CD4-positive, alpha-beta T cell treated with Interleukin-6 at 100 ng/mL for 8 hours (primary cell): ENCODE data around the gene LHX6.
A peak's percentile ranks its signal among the peaks of the same experiment; 100 is the strongest.

Experiments
- DNase-seq: peaks from one replicate; pipeline ENCODE4 v3.0.0-alpha.2; 2020; ENCODE audit warnings: mixed read lengths, low spot score

Gene LHX6

DNA sequence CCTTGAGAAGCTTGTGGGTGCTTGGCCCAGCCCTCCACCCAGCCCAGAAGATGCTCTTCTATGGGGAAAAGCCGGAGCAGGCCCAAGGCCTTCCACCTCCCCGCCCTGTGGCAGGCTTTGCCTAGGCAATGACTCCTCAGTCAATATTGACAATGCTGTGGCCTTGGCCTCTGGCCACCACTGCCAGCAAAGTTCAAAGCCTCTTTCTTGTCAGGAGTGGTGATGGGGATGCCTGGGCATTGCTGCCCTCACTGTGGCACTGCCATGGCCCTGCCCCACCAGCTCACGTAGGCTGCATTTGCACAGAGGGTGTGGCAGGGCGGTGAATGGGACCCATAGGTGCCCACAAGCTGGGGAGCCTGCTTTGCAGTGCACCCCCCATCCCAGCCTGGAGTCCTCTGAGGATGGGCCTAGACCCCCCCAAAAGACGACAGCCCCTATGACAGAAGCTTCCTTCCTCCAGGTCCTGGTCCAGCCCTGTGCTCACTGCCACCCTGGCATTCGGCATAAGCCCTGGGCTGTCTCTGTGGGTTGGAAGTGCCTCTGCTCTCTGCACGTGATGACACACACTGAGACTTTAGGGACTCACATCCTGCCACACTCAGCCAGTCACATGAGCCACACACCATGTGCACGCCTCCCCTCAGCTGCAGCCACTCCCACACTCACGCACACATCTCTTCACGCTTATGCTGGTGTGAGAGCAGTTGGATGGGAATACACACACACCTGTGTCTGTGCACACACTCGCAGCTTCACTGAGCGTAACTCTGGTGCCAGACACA lies 38.0 kb downstream of the LHX6 start:
- DNase-seq, result no peak

DNA sequence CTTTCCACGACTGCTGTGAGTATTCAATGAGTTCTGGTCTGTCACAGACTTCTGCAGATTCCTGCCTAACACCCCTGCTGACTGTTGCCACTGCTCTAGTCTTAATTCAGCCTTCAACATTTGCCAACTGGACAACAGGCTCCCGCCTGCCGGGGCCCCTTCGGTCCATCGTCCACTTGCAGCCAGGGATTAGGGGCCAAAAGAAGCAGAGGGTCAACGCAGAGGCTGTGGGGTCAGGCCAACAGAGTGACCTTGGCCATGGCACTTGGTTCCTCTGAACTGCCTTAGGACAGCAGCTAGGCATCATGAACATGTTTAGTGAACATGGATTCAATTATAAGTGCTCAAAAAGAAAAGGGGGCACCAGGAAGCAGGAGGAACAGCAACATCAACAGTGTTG lies 40.4 kb downstream of the LHX6 start:
- DNase-seq, result no peak

DNA sequence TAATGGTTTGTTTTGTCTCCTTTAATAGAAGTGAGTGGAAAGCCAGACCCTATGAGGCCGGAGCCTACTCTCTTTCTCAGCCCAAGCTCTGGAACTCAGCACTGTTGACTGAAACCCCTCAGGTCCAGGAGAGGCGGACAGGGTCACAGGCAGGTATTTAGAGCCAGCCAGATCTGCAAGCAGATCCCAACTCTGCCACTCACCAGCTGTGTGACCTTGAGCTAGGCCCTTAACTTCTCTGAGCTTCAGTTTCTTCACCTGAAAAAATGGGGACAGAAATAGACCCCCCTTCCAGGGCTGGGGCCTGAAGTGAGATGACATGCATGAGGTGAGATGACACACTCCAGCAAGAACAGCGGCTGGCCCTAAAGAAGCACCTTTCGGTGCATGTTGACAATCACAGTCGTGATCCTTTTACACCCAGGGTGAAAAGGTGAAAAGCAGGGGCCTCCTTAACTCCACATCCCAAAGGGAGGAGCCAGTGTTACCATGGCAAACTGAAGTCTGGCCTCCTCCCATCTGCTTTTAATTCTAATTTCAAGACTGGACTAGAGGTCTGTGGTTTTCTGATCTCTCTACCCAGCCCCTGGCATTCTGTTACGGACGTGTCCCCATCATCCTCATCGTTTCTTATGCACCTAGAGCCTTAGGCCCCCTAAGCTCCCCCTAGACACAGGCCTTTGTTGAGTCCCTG lies 41.8 kb downstream of the LHX6 start:
- DNase-seq, result no peak

DNA sequence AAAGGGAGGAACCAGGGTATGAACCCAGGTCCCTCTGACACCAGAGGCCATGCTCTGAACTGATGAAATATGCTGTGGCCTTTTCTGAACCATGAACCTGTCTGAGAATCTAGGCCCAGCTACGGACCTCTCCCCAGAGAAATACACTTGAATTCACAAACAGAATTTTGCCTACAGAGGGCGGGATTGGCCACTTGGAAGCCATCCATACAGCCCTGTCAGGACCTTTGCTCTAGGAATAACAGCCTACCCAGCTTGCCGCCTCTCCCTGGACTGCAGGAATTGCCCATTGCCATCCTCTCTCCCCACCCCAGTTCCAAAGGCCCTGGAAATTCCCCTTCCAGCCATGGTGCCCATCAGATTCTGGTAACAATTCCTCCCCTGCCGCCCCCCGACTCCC lies 42.5 kb downstream of the LHX6 start:
- no peak for DNase-seq

DNA sequence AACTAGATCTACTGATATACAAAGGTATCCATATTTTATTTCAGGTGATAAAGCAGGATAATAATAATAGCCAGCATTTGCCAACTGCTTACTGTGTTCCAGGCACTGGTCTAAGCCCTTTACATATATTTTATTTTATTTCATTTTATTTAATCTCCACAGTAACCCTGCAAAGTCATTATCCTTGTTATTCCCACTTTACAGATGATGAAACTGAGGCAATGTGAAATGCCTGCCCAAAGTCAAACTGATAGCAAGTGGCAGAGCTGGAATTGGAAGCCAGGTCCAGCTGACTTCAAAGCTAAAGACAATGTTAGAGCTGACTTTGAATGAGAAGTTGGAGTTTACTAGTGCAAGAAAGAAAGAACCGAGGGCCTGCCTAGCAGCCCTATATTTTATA lies 44.2 kb downstream of the LHX6 start:
- DNase-seq, result no peak

DNA sequence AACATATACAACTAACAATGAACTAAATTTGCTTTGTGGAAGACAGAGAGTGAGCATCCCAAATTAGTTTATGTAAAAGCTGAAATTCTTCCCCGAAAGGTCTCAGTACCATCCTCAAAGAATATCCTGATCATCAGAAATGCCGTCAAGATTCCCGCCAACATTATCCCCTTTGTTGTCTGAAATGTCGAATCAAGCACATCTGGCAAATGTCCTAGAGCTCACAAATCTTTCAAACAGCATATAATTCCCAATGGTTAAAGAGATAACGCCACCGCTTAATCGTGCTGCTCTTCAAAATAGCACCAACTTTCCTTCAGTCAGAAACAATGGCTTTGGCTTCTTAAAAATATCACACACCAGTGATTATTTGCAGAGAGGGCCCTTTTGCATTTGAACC lies 45.3 kb downstream of the LHX6 start:
- DNase-seq, result no peak

DNA sequence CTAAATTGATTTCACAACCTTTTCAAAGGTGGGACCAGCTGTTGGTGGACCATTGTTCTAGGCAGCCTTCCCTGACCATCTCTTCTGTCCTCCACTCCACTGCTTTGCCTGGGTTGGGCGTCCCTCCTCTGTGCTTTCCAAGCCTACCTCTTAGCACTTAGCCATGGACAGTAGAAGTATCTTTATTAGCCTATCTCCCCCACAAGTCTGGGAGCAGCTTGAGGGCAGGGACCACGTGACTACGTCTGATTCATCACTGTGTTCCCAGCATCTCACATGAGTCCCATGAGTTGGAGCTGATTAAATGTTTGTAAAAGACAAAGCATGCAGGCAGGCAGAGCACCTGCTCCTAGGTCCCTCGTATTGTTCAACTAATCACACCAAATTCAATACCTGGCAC lies 48.1 kb downstream of the LHX6 start:
- no peak for DNase-seq

DNA sequence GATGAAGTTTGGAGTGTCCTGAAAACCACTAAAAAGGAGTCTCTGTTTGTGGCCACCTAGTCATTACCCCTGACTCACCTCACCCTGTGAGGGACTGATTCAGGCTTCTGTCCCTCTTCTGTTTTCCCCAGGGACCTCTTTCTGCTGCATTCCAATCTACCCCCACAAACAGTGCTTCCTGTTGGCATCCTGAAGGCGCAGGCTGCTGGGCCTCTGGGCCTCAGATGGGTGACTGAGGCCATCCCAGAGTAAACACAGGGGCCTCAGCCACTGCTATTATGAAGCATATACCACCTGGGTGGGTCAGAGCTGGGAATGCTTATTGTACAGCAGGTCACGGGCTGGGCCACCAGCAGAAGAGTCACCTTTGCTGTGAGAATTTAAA lies 49.1 kb downstream of the LHX6 start:
- DNase-seq, result no peak

DNA sequence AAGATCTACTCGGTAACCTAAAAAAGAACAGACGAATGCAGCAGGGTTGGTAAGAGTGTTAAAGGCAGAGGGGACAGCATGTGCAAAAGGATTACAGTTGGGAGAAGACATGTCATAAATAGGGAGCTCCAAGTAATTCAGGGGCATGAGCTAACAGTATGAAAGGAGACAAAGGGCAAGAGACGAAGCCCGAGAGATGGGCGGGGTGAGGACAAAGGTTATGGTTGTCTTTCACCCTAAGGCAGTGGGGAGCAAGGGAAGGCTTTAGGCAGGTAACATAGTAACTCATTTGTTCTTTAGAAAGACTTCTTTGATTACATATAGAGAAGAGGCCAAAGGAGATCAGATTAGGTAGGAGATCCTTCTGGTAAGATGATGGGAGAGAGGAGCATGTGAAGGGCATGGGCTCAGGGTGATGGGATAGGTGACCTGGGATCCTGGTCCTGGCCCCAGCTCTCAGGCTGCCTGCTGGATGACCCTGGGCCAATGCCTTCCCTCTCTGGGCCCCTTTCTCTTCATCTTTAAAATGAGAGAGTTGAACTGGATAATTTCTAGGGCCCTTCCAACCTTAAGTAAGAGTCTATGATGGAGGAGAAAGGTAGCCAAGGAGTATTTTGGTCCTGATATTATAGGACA lies 49.6 kb downstream of the LHX6 start:
- no peak for DNase-seq

DNA sequence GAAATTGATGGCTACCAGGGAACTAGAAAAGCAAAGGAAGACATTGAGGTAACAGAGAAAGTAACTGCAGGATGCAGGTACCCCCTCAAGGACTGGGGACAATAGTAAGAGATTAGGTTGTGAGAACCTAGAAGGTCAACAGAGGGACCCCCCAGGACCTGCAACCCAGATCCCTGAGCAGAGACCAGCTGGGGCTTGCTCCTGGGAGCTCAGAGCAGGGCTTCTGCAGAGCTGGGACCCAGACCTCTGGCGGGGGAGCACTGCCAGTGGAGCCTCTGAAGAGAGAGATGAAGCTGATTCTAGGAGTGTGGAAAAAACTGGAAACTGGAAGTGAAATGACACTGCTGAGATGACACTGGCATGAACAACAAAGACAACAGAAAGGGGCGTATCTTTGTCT lies 51.8 kb downstream of the LHX6 start:
- no peak for DNase-seq

DNA sequence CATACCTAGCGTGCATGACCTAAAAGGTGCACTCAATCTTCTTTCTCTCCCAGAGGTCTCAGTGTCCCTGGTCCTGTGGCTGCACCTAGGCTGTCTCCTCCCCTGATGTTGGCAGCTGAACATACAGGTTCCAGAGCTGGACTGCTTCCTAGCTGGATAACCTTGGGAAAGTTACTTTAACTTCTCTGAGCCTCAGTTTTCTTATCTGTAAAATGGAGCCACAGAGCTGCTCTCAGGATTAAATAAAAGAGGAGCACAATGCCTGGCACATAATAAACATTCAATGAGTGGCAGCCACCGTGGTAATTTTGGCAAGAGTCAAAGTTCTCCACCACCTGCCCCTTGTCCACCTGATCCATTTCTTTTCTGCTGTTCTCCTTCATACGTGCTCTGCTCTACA lies 55.1 kb downstream of the LHX6 start:
- no peak for DNase-seq

DNA sequence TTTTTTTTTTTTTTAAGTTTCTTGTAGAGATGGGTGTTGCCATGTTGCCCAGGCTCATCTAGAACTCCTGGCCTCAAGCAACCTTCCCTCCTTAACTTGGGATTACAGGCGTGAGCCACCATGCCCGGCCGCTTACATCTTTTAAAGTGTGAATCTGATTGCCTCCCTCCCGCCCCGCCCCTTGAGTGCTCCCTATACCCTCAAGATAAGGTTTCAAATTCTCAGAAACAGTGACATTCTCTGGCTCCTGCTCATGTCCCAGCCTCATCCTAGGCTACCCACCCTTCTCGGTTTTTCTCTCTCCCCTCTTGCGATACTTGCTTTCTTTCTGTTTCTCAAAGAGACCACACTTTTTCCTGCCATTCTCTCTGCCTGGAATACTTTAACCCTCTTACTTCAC lies 56.6 kb downstream of the LHX6 start:
- no peak for DNase-seq

DNA sequence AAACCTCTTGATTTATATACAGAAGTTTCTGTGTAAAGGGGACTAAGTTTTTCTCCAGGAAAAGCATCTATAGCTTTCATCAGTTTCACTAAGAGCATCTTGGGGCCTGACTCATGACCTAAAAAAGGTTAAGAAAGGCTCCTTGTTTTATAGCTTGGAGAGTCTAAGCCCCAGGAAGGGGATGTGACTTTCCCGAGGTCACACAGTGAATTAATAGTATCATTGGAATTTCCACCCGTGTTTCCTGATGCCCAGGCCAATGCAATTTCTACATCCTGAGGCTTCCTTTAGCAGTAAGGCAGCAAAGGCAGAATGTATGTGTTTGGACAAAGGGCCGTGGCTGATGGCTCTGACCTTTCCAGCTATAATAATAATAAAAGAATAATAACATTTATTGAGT lies 60.4 kb downstream of the LHX6 start:
- DNase-seq, result no peak

DNA sequence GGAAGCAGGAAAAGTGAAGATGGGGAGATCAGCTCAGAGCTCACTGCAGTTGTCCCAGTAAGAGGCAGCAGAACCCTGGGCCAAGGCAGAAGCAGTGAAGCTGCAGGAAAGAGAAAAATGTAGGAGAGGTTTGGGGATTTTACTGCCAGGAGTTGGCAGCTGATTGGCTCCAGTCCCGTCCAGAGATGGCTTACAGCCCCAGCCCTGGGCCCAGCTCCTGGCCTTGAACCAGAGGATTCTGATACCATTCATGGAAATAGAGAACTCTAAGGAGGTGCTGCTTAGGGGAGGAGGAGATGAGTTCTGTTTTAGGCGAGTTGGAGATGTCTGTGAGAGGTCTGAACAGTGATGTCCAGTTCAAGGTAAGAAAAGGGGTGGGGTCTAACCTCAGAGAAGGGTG lies 64.5 kb downstream of the LHX6 start:
- DNase-seq, result no peak

DNA sequence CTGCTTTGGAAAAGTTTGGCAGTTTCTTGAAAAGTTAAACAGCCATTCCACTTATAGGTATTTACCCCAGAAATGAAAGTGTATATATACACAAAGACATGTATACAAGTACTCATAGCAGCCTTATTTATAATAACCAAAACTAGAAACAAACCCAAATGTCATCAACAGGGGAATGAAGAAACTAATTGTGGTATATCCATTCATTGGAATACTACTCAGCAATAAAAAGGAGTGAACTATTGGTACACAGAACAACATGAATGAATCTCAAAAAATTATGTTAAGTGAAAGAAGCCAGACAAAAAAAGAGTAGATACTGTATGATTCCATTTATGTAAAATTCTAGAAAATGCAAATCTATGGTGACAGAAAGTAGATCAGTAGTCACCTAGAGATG lies 66.3 kb downstream of the LHX6 start:
- DNase-seq, result no peak

DNA sequence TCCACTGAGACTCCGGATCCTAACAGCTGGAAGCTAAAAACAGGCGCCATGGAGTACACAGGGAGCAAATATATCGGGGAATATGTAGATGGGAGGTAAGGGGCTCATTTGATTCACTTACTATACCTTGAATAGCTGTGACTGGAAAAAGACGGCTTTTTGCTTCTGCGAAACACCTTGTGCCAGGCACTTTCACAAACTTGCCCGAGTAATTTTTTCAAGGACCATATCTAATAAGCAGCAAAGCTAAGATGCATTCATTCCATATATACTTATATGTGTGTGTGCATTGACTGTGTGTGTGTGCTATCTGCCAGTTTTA lies 68.9 kb downstream of the LHX6 start:
- no peak for DNase-seq

DNA sequence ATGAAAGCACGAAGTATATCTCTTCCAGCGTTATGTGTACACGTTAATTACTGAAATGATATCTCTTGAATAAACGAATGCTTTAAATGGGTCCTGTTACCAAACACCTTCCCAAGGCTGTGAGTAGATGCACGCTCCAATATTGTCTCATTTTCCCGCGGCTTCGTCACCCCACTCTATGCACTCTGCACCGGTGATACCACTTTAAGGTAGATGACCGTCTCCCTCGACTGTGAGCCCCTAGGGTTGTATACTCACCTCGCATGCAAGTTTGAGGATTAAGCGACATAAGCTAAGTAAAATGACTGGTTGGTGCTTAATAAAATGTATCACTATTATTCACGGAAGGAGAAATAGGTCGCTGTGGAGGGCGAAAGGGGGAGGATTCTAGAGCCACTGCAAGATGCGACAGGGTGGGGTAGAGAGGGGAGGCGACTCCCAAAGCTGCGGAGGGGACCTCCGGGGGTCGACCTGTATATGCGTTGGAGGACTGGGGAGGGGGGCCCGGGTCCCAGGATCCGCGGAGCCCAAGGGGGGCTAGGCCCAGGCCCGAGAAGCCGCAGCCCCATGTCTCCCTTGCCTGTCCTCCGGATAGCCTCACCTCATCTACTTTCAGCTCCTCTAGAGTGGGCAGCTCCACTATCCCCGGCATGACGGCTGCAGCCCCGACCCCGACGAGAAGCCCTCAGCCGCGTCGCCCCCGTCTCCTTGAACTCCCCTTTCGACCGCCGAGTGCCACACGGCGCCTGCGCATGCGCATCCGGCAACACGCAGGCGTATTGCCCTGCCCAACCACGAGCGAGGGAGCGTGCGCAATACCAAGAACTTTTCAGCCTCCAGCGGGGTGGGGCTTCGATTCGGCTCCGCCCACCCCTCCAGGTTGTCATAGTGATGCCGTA lies 69.5 kb downstream of the LHX6 start, which contains the start of the genes MORN5 and NDUFA8:
Gene MORN5, plus strand, starts transcription at position 883 of the 899 bp plus-strand sequence. CDS start 65 bp downstream, outside the sequence.
Gene NDUFA8, minus strand, starts transcription at position 754 of the 899 bp plus-strand sequence. Its CDS starts 102 bp downstream, at position 652.
- DNase-seq, result peak; percentile 96

DNA sequence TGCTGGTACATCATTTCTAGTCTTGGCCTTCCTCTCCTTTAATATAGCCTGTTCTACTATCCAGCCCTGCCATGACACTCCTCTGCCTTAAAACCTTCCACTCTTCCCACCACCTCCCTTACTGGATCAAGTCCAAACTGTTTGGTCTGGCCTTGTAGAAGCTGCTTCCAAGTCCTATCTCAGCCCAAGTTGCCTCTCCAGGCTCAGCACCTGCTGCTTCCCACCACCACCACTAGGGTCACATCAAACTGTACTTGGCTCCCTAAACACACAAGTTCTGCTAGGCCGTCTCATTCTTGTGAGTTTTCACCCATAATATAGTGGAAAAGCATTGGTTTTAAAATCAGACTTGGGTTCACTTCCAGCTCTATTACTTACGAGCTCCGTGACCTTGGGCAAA lies 70.6 kb downstream of the LHX6 start:
- DNase-seq, result no peak

DNA sequence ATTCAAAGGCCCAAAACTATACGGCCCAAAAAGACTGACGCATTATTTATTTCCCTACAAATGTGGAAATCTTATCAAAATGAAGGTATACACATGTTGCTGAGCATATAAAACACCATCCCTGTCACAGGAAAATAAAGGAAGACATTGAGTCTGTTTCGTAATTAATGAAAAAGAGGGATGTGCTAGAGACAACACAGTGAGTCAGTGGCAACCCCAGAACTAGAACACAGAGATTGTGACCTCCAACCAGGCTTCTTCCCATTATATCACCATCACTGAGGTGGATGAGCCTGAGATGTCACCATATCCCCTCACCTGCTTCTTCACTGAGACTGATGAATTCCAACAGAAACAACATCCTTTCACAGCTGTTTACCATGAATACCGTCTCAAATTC lies 73.0 kb downstream of the LHX6 start:
- DNase-seq, result no peak
